Kasumi-1 (cell line): ENCODE measurements around the gene PPM1N.

Experiments used
- DNase-seq, 2 experiments: peaks; one replicate each; lab custom pipeline; 2025; lab: John Stamatoyannopoulos, UW

PPM1N gene

DNA sequence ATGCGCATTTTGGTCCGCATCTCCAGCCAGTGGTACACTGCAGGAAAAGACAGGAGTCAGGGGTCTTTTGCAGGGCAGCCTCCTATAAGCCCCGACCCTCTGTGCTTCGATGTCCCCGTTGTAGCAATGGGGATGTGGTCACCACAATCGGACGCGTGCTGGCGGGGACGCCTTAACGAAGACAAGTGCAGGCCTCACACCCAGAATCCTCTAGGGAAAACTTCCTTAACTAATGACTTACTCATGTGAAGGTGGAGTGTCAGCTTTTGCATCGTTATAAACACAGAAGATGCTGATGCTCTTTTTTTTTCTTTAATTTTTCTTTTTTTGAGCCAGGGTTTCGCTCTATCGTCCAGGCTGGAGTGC, 31.2 kb downstream of the PPM1N start:
- DNase-seq: no peak

GRCh38 chr19:45531349-45531748, 33.1 kb downstream of the PPM1N start:
- no peak for DNase-seq

DNA sequence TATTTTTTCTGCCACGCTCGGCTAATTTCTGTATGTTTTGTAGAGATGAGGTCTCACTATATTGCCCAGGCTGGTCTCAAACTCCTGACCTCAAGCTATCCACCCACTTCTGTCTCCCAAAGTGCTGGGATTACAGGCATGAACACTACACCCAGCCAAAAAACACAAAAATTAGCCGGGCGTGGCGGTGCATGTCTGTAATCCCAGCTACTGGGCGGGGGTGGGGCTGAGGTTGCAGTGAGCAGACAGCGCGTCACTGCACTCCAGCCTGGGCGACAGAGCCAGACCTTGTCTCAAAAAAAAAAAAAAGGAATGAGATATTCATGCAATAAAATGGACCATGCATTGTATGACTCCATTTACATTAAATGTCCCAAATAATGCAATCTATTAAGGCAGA, 41.2 kb downstream of the PPM1N start:
- no peak for DNase-seq

- no peak for DNase-seq
Observed at GRCh38 chr19:45542234-45542668, 44.0 kb downstream of the PPM1N start.

DNA sequence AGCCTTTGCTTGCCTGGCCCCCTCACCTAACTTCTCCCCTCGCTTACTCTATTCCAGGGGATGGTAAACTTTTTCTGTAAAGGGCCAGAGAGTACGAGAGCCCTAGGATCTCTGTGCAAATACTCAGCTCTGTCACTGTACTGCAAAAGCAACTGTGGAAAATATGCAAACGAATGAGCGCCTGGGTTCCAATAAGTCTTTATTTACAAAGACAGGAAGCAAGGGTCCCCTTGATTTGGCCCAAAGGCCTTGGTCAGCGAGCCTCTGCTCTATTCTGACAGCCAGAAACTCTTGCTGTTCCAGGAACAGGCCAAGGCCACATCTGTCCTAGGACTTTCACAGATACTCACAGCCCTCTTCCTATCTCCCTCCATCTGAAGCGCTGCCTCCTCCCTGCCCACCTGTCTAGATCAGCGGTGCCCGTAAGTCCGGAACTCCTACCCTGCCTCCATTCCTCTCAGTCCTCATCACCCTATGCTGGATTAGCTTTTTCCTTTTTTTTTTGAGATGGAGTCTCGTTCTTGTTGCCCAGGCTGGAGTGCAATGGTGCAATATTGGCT, 49.0 kb downstream of the PPM1N start:
- no peak for DNase-seq

DNA sequence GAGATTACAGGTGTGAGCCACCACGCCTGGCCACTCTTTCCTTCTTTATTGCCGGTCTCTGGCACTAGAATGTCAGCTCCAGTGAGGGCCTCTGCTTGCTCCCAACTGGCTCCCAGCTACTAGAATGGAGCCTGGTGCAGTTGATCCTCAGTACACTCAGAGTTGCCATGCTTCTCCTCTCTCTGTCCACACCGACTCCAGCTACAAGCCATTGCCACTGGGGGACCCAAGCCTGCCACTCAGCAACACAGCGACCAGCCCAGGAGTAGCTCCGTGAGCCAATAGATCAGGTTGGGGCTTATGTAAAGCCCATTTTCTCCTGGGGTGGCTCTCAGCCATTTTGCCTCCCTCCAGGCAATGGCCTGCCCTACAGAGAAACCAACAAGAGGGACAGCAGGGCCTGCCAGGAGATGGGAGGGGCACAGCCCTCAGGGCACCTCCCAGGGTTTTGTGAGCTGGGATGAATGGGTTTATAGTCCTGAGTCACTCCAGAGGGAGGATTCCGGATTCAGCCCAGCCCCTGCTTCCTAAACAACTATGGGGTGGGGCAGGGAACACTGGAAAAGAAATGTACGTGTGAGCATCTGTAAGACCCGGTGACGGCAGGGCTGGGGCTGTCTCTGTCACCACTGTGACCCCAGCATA, 49.8 kb downstream of the PPM1N start:
- no peak for DNase-seq
